Suprapubic skin (tissue), 4 donors: Measurements from ENCODE around the gene CLDN2. TPM values are rescaled to one million over a fixed set of nuclear protein-coding genes. Genes with fewer than 3 reads are reported as not detected.

Experiments used
- DNase-seq, 2 donors: peaks; one replicate each; pipeline ENCODE4 v3.0.0-alpha.2; 2019; ENCODE audit warnings: low spot score in 2 of 2
- H3K27ac ChIP-seq: fragments of 200-600 bp; sonication (generic); one replicate; pipeline ENCODE4 v1.5.1; 2019
- H3K27me3 ChIP-seq: fragments of 200-600 bp; sonication (generic); one replicate; pipeline ENCODE4 v1.5.1; 2019
- H3K36me3 ChIP-seq: fragments of 200-600 bp; sonication (generic); one replicate; pipeline ENCODE4 v1.5.1; 2019
- H3K4me1 ChIP-seq: fragments of 200-600 bp; sonication (generic); one replicate; pipeline ENCODE4 v1.5.1; 2019
- H3K4me3 ChIP-seq: fragments of 200-600 bp; sonication (generic); one replicate; pipeline ENCODE4 v1.5.1; 2019; ENCODE audit warnings: mild to moderate bottlenecking
- H3K9me3 ChIP-seq: fragments of 200-600 bp; sonication (generic); one replicate; pipeline ENCODE4 v1.5.1; 2019
- EP300 ChIP-seq: sonication (generic); formaldehyde crosslinking; IDR thresholded peaks from one replicate; pipeline ENCODE4 v1.6.1; 2017; ENCODE audit warnings: antibody characterized with exemption
- POLR2A ChIP-seq, 2 donors: fragments of 450-650 bp; IDR thresholded peaks; one replicate each; pipeline ENCODE4 v1.6.1; 2017; ENCODE audit warnings: antibody characterized with exemption in 2 of 2, mild to moderate bottlenecking in 2 of 2, moderate library complexity in 2 of 2
- POLR2AphosphoS5 ChIP-seq, 3 donors: sonication (generic); formaldehyde crosslinking; IDR thresholded peaks; one replicate each; pipeline ENCODE4 v1.6.1; 2017; ENCODE audit warnings: antibody characterized with exemption in 3 of 3
- WGBS: methylation state at CpG from one replicate; pipeline ENCODE4 v1.1.5; 2018; 5-methylcytosine and 5-hydroxymethylcytosine counted together
- total RNA-seq, 4 donors: library from RNA; depleted of rRNA; stranded (reverse); fragments of >200 nt; gene quantifications; one replicate each; pipeline ENCODE4 v1.1.0, GENCODE V29; 2016
- TF ChIP-seq, protein P1 (sequence below), 2 donors: fragments of 200-600 bp in 1 of 2; fragments of 450-650 bp in 1 of 2; sonication (generic) in 1 of 2; IDR thresholded peaks; one replicate each; pipeline ENCODE4 v1.5.1; 2016 to 2019; ENCODE audit warnings: antibody characterized with exemption in 2 of 2, mild to moderate bottlenecking in 1 of 2, moderate library complexity in 1 of 2

CLDN2 gene
- total RNA-seq, 4 donors from 2014 or later, result 0.17 to 0.53 (median 0.23) TPM; not detected in 1

GRCh38 chrX:106972896-106973295, 52.7 kb downstream of the CLDN2 start:
- Histone ChIP-seq H3K27me3 (no peaks in the 10 kb centered on the region), H3K4me1 (no peaks in the 10 kb centered on the region), H3K36me3 (no peaks in the 10 kb centered on the region), H3K27ac (no peak overlapping the region), H3K9me3 (no peaks in the 10 kb centered on the region), H3K4me3 (no peak overlapping the region)
- TF ChIP-seq EP300 (no peak), POLR2A (IDR thresholded peaks at IDR 0.05) (no peak)
- TF ChIP-seq, protein P1, sequence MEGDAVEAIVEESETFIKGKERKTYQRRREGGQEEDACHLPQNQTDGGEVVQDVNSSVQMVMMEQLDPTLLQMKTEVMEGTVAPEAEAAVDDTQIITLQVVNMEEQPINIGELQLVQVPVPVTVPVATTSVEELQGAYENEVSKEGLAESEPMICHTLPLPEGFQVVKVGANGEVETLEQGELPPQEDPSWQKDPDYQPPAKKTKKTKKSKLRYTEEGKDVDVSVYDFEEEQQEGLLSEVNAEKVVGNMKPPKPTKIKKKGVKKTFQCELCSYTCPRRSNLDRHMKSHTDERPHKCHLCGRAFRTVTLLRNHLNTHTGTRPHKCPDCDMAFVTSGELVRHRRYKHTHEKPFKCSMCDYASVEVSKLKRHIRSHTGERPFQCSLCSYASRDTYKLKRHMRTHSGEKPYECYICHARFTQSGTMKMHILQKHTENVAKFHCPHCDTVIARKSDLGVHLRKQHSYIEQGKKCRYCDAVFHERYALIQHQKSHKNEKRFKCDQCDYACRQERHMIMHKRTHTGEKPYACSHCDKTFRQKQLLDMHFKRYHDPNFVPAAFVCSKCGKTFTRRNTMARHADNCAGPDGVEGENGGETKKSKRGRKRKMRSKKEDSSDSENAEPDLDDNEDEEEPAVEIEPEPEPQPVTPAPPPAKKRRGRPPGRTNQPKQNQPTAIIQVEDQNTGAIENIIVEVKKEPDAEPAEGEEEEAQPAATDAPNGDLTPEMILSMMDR (IDR thresholded peaks at IDR 0.05), result no peak
- no peak for DNase-seq

GRCh38 chrX:106973433-106974149, 53.4 kb downstream of the CLDN2 start:
- Histone ChIP-seq H3K27ac (no peak overlapping the region), H3K4me1 (no peaks in the 10 kb centered on the region), H3K4me3 (no peak overlapping the region), H3K36me3 (no peaks in the 10 kb centered on the region), H3K27me3 (no peaks in the 10 kb centered on the region), H3K9me3 (no peaks in the 10 kb centered on the region)
- DNase-seq, result no peak
- TF ChIP-seq POLR2A (IDR thresholded peaks at IDR 0.05), result no peak
- no peak for TF ChIP-seq EP300
- TF ChIP-seq, protein P1 (IDR thresholded peaks at IDR 0.05), result no peak
- no peak for TF ChIP-seq POLR2AphosphoS5 (IDR thresholded peaks at IDR 0.05)
- 51% methylated on average over 5 of the region's 5 CpGs for whole genome bisulfite sequencing

GRCh38 chrX:106976416-106976815, 56.2 kb downstream of the CLDN2 start:
- Histone ChIP-seq H3K27me3 (no peaks in the 10 kb centered on the region), H3K4me3 (no peak overlapping the region), H3K9me3 (no peaks in the 10 kb centered on the region), H3K4me1 (no peaks in the 10 kb centered on the region), H3K36me3 (no peaks in the 10 kb centered on the region), H3K27ac (no peak overlapping the region)
- TF ChIP-seq POLR2AphosphoS5 (IDR thresholded peaks at IDR 0.05), result no peak
- no peak for TF ChIP-seq EP300
- TF ChIP-seq POLR2A (IDR thresholded peaks at IDR 0.05), result no peak
- TF ChIP-seq, protein P1 (IDR thresholded peaks at IDR 0.05), result no peak
- no peak for DNase-seq
- WGBS, result 62% methylated on average over 3 of the region's 3 CpGs

Other genes with a start within 250 kb of the CLDN2 start
- gene RNF128, start 193.7 kb upstream of the CLDN2 start, total RNA-seq, result 10 to 100 TPM; 13.5 to 19.6 (median 15.1) TPM
- 1 to 10 TPM; 1.7 to 7.3 (median 2.2) TPM for gene TBC1D8B, start 117.7 kb upstream of the CLDN2 start, total RNA-seq
- gene RIPPLY1, start 17.1 kb upstream of the CLDN2 start, total RNA-seq, result not detected
- 10 to 100 TPM; 17.4 to 33.2 (median 24.9) TPM for gene MORC4, start 79.8 kb downstream of the CLDN2 start, total RNA-seq
- 10 to 100 TPM; 11.7 to 29.7 (median 18.9) TPM for gene RBM41, start 198.4 kb downstream of the CLDN2 start, total RNA-seq